ENCODE data around the gene ASTL. TPM values are rescaled to one million over a fixed set of nuclear protein-coding genes. Genes with fewer than 3 reads are reported as not detected.
"Not testable (repeated sequence)": the region's sequence is repeated elsewhere in the genome, so short reads cannot be mapped to it uniquely, and the experiment has no call there.

ASTL gene
- total RNA-seq, 1 experiment from 2014 or later, result 0.17 TPM

GRCh38 chr2:96099861-96100798, 38.2 kb downstream of the ASTL start:
- DNase-seq (ENCODE audit: low read depth), result no peak

- DNase-seq (ENCODE audit: low read depth), result no peak
Measured at GRCh38 chr2:96098900-96099590, 39.3 kb downstream of the ASTL start.

GRCh38 chr2:96097951-96098823, 40.1 kb downstream of the ASTL start:
- no peak for DNase-seq (ENCODE audit: low read depth)

GRCh38 chr2:96097441-96097840, 40.9 kb downstream of the ASTL start:
- DNase-seq (ENCODE audit: low read depth), result no peak

GRCh38 chr2:96095116-96095636, 43.1 kb downstream of the ASTL start:
- no peak for DNase-seq (ENCODE audit: low read depth)

- no peak for DNase-seq (ENCODE audit: low read depth)
Measured at GRCh38 chr2:96093528-96093927, 44.8 kb downstream of the ASTL start.

- DNase-seq (ENCODE audit: low read depth), result no peak
Measured at GRCh38 chr2:96092951-96093350, 45.4 kb downstream of the ASTL start.

GRCh38 chr2:96092573-96092877, 45.8 kb downstream of the ASTL start:
- no peak for DNase-seq (ENCODE audit: low read depth)

GRCh38 chr2:96091711-96092572, 46.4 kb downstream of the ASTL start:
- DNase-seq (ENCODE audit: low read depth), result no peak

GRCh38 chr2:96091141-96091710, 47.1 kb downstream of the ASTL start:
- no peak for DNase-seq (ENCODE audit: low read depth)

GRCh38 chr2:96090196-96090926, 47.9 kb downstream of the ASTL start:
- no peak for DNase-seq (ENCODE audit: low read depth)

GRCh38 chr2:96089356-96090195, 48.7 kb downstream of the ASTL start:
- no peak for DNase-seq (ENCODE audit: low read depth)

- DNase-seq (ENCODE audit: low read depth), result no peak
Measured at GRCh38 chr2:96088340-96089335, 49.7 kb downstream of the ASTL start.

GRCh38 chr2:96087130-96087529, 51.2 kb downstream of the ASTL start:
- no peak for DNase-seq (ENCODE audit: low read depth)

- no peak for DNase-seq (ENCODE audit: low read depth)
Measured at GRCh38 chr2:96085541-96086355, 52.6 kb downstream of the ASTL start.

- not testable (repeated sequence) for DNase-seq (ENCODE audit: low read depth)
Measured at GRCh38 chr2:96084858-96085518, 53.3 kb downstream of the ASTL start.
